GM12872 (cell line): ENCODE data around the gene CHST7.
A peak's percentile ranks its signal among the peaks of the same experiment; 100 is the strongest.

Experiments used
- CTCF ChIP-seq: IDR thresholded peaks from 3 replicates; pipeline ENCODE4 v1.5.1; 2011; ENCODE audit warnings: low read depth, mild to moderate bottlenecking, low read length, moderate library complexity; ENCODE audit not compliant: insufficient read depth

Gene CHST7

GRCh38 chrX:46573331-46573891 is at the start of gene CHST7:
Gene CHST7 (plus strand): TSS chrX:46573765. CDS start chrX:46573932, 167 bp downstream.
- peak; percentile 19; the same call in 1 of the 3 replicates for TF ChIP-seq CTCF

- no peak for TF ChIP-seq CTCF
Measured at GRCh38 chrX:46531442-46531841, 42.1 kb upstream of the CHST7 start.

GRCh38 chrX:46543441-46543840 is 30.1 kb upstream of the CHST7 start:
- TF ChIP-seq CTCF: no peak

GRCh38 chrX:46545111-46546005 is 28.2 kb upstream of the CHST7 start, which contains the start of gene ZNF674:
Gene ZNF674 (minus strand): TSS chrX:46545421. CDS start chrX:46542087, 3,334 bp downstream.
- peak; percentile 39; the same call in 1 of the 3 replicates for TF ChIP-seq CTCF

- no peak for TF ChIP-seq CTCF
Measured at GRCh38 chrX:46547857-46548256, 25.7 kb upstream of the CHST7 start.

GRCh38 chrX:46549914-46550313 is 23.7 kb upstream of the CHST7 start:
- no peak for TF ChIP-seq CTCF

GRCh38 chrX:46551494-46552128 is 22.0 kb upstream of the CHST7 start:
- no peak for TF ChIP-seq CTCF
